SK-N-SH treated with all-trans-retinoic acid at 6 μM for 48 hours (cell line): Measurements from ENCODE around the gene MFAP4.

Experiments
- ATAC-seq: fragments of 200-7000 bp; cut with Tn5 transposase; 3 replicates; pipeline ENCODE4 v1.9.1; 2020; ENCODE audit warnings: mild to moderate bottlenecking, moderate library complexity
- ARNTL ChIP-seq: fragments of 450-650 bp; formaldehyde crosslinking; IDR thresholded peaks from 2 replicates; pipeline ENCODE4 v1.5.0; 2020; ENCODE audit warnings: low read depth, mild to moderate bottlenecking, moderate library complexity, borderline replicate concordance
- BACH2 ChIP-seq: fragments of 250-450 bp; sonication (Bioruptor Pico); IDR thresholded peaks from 2 replicates; pipeline ENCODE4 v1.9.0; 2021; ENCODE audit warnings: mild to moderate bottlenecking, borderline replicate concordance
- CREB5 ChIP-seq: fragments of 250-450 bp; sonication (Bioruptor Pico); IDR thresholded peaks from 2 replicates; pipeline ENCODE4 v1.5.1; 2020; ENCODE audit warnings: low read depth, mild to moderate bottlenecking, moderate library complexity
- CSDC2 ChIP-seq: fragments of 250-450 bp; sonication (Bioruptor Pico); IDR thresholded peaks from 2 replicates; pipeline ENCODE4 v1.5.0; 2020; ENCODE audit warnings: mild to moderate bottlenecking, moderate library complexity
- CSRNP3 ChIP-seq: fragments of 250-450 bp; sonication (Bioruptor Pico); IDR thresholded peaks from 2 replicates; pipeline ENCODE4 v1.5.1; 2021; ENCODE audit warnings: mild to moderate bottlenecking, moderate library complexity
- ESRRG ChIP-seq: fragments of 250-450 bp; sonication (Bioruptor Pico); IDR thresholded peaks from 2 replicates; pipeline ENCODE4 v1.6.1; 2021; ENCODE audit warnings: mild to moderate bottlenecking
- GLIS3 ChIP-seq: fragments of 250-450 bp; sonication (Bioruptor Pico); IDR thresholded peaks from 2 replicates; pipeline ENCODE4 v1.5.0; 2020; ENCODE audit warnings: mild to moderate bottlenecking, moderate library complexity
- ISL1 ChIP-seq: fragments of 250-450 bp; sonication (Bioruptor Pico); IDR thresholded peaks from 2 replicates; pipeline ENCODE4 v2.1.2; 2022; ENCODE audit warnings: mild to moderate bottlenecking, moderate library complexity
- OSR1 ChIP-seq: fragments of 250-450 bp; sonication (Bioruptor Pico); IDR thresholded peaks from 2 replicates; pipeline ENCODE4 v1.8.0; 2022; ENCODE audit warnings: moderate library complexity, mild to moderate bottlenecking, inconsistent platforms
- PPARA ChIP-seq: fragments of 250-450 bp; sonication (Bioruptor Pico); IDR thresholded peaks from 2 replicates; pipeline ENCODE4 v1.5.0; 2020; ENCODE audit warnings: mild to moderate bottlenecking, borderline replicate concordance
- RARB ChIP-seq: fragments of 250-450 bp; sonication (Bioruptor Pico); IDR thresholded peaks from 2 replicates; pipeline ENCODE4 v1.8.0; 2021; ENCODE audit warnings: mild to moderate bottlenecking, moderate library complexity
- SNAI2 ChIP-seq: fragments of 250-450 bp; sonication (Bioruptor Pico); IDR thresholded peaks from 2 replicates; pipeline ENCODE4 v1.5.0; 2020; ENCODE audit warnings: mild to moderate bottlenecking, moderate library complexity
- TCF4 ChIP-seq: fragments of 250-450 bp; sonication (Bioruptor Pico); IDR thresholded peaks from 2 replicates; pipeline ENCODE4 v1.8.0; 2021; ENCODE audit warnings: mild to moderate bottlenecking, moderate library complexity, borderline replicate concordance
- TOX ChIP-seq: fragments of 250-450 bp; sonication (Bioruptor Pico); IDR thresholded peaks from 2 replicates; pipeline ENCODE4 v1.8.0; 2021; ENCODE audit warnings: mild to moderate bottlenecking, moderate library complexity, borderline replicate concordance
- ZC3H10 ChIP-seq: fragments of 250-450 bp; sonication (Bioruptor Pico); IDR thresholded peaks from 2 replicates; pipeline ENCODE4 v1.5.1; 2021; ENCODE audit warnings: mild to moderate bottlenecking, moderate library complexity
- ZFP3 ChIP-seq: fragments of 250-450 bp; sonication (Bioruptor Pico); IDR thresholded peaks from 2 replicates; pipeline ENCODE4 v1.5.0; 2020; ENCODE audit warnings: mild to moderate bottlenecking, moderate library complexity
- ZFP30 ChIP-seq: fragments of 450-650 bp; formaldehyde crosslinking; IDR thresholded peaks from 2 replicates; pipeline ENCODE4 v1.5.0; 2022; ENCODE audit warnings: mild to moderate bottlenecking, moderate library complexity
- ZNF565 ChIP-seq: fragments of 450-650 bp; formaldehyde crosslinking; conservative IDR thresholded peaks from 2 replicates; pipeline ENCODE4 v1.5.0; 2020; ENCODE audit warnings: low read depth, mild to moderate bottlenecking, moderate library complexity
- ZNF70 ChIP-seq: fragments of 450-650 bp; formaldehyde crosslinking; IDR thresholded peaks from 2 replicates; pipeline ENCODE4 v1.5.0; 2020; ENCODE audit warnings: mild to moderate bottlenecking, moderate library complexity
- ZNF8 ChIP-seq: fragments of 450-650 bp; formaldehyde crosslinking; IDR thresholded peaks from 2 replicates; pipeline ENCODE4 v1.5.0; 2020; ENCODE audit warnings: mild to moderate bottlenecking, moderate library complexity
- TF ChIP-seq, protein P1 (sequence below): fragments of 250-450 bp; sonication (Bioruptor Pico); IDR thresholded peaks from 2 replicates; pipeline ENCODE4 v1.8.0; 2021; ENCODE audit warnings: low read depth, mild to moderate bottlenecking, moderate library complexity, borderline replicate concordance
- TF ChIP-seq, protein P2 (sequence below): fragments of 250-450 bp; sonication (Bioruptor Pico); IDR thresholded peaks from 2 replicates; pipeline ENCODE4 v1.8.0; 2020; ENCODE audit warnings: mild to moderate bottlenecking, moderate library complexity, borderline replicate concordance

The MFAP4 gene

GRCh38 chr17:19398301-19399181 lies 11.6 kb upstream of the MFAP4 start:
- ATAC-seq: no peak; the same call in 1 of the 3 replicates
- no peak for TF ChIP-seq BACH2 (CRISPR knock-in tag)

- ATAC-seq: no peak; the same call in 1 of the 3 replicates
- no peak for TF ChIP-seq ISL1 (CRISPR knock-in tag)
- no peak for TF ChIP-seq RARB
- TF ChIP-seq ZC3H10 (CRISPR knock-in tag): no peak
- TF ChIP-seq ZNF8 (CRISPR knock-in tag): no peak
- no peak for TF ChIP-seq SNAI2 (CRISPR knock-in tag)
- TF ChIP-seq GLIS3: no peak
- TF ChIP-seq TCF4: no peak
- TF ChIP-seq, protein P1, sequence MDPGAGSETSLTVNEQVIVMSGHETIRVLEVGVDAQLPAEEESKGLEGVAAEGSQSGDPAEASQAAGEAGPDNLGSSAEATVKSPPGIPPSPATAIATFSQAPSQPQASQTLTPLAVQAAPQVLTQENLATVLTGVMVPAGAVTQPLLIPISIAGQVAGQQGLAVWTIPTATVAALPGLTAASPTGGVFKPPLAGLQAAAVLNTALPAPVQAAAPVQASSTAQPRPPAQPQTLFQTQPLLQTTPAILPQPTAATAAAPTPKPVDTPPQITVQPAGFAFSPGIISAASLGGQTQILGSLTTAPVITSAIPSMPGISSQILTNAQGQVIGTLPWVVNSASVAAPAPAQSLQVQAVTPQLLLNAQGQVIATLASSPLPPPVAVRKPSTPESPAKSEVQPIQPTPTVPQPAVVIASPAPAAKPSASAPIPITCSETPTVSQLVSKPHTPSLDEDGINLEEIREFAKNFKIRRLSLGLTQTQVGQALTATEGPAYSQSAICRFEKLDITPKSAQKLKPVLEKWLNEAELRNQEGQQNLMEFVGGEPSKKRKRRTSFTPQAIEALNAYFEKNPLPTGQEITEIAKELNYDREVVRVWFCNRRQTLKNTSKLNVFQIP: no peak
- no peak for TF ChIP-seq ZNF70 (CRISPR knock-in tag)
- no peak for TF ChIP-seq ARNTL (CRISPR knock-in tag)
- TF ChIP-seq, protein P2, sequence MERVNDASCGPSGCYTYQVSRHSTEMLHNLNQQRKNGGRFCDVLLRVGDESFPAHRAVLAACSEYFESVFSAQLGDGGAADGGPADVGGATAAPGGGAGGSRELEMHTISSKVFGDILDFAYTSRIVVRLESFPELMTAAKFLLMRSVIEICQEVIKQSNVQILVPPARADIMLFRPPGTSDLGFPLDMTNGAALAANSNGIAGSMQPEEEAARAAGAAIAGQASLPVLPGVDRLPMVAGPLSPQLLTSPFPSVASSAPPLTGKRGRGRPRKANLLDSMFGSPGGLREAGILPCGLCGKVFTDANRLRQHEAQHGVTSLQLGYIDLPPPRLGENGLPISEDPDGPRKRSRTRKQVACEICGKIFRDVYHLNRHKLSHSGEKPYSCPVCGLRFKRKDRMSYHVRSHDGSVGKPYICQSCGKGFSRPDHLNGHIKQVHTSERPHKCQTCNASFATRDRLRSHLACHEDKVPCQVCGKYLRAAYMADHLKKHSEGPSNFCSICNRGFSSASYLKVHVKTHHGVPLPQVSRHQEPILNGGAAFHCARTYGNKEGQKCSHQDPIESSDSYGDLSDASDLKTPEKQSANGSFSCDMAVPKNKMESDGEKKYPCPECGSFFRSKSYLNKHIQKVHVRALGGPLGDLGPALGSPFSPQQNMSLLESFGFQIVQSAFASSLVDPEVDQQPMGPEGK (CRISPR knock-in tag): no peak
- TF ChIP-seq ESRRG (CRISPR knock-in tag): no peak
- TF ChIP-seq CREB5 (CRISPR knock-in tag): no peak
- no peak for TF ChIP-seq ZFP3 (CRISPR knock-in tag)
- no peak for TF ChIP-seq CSRNP3 (CRISPR knock-in tag)
- TF ChIP-seq ZFP30 (CRISPR knock-in tag): no peak
- TF ChIP-seq PPARA (CRISPR knock-in tag): no peak
- TF ChIP-seq OSR1: no peak
- no peak for TF ChIP-seq ZNF565
- TF ChIP-seq BACH2 (CRISPR knock-in tag): no peak
Measured at GRCh38 chr17:19397556-19398041, 10.6 kb upstream of the MFAP4 start.

DNA sequence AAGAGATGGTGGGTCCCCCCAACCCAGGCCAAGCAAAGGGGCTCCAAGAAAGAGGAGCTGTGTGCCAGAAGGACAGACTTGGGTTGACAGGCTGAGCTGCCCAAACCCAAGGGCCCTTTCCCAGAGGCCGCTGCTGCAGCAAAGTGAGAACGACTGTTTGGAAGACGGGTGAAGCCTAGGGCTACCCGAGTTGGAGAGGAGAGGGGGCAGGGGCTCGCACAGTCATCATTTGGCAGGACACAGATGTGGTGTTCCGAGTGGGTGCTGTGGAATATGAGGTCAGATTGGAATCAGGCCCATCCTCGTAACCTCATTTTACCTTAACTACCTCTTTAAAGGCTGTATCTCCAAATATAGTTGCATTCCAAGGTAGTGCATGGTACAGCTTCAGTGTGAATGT lies 5.3 kb upstream of the MFAP4 start:
- ATAC-seq: no peak
- TF ChIP-seq SNAI2 (CRISPR knock-in tag): no peak
- TF ChIP-seq, all 23 proteins: peak for 0

GRCh38 chr17:19391432-19391831 lies 4.4 kb upstream of the MFAP4 start:
- no peak for TF ChIP-seq ZNF565
- TF ChIP-seq CREB5 (CRISPR knock-in tag): no peak
- TF ChIP-seq TOX (CRISPR knock-in tag): no peak
- no peak for TF ChIP-seq TCF4
- no peak for TF ChIP-seq ZNF8 (CRISPR knock-in tag)
- TF ChIP-seq ZFP3 (CRISPR knock-in tag): no peak
- TF ChIP-seq, protein P2 (CRISPR knock-in tag): no peak
- TF ChIP-seq GLIS3: no peak
- TF ChIP-seq CSDC2 (CRISPR knock-in tag): no peak
- no peak for TF ChIP-seq ZNF70 (CRISPR knock-in tag)
- TF ChIP-seq RARB: no peak
- no peak for TF ChIP-seq ARNTL (CRISPR knock-in tag)
- TF ChIP-seq ZFP30 (CRISPR knock-in tag): no peak
- no peak for TF ChIP-seq PPARA (CRISPR knock-in tag)
- no peak for ATAC-seq
